GM21390 (cell line): ENCODE results near the gene SLC1A2.
A peak's percentile ranks its signal among the peaks of the same experiment; 100 is the strongest.

Experiments used
- ATAC-seq: cut with Tn5 transposase; IDR thresholded peaks from one replicate; pipeline ENCODE4 v1.9.1; 2021; ENCODE audit not compliant: unreplicated experiment

Gene SLC1A2

GRCh38 chr11:35277827-35278226 is 141.5 kb downstream of the SLC1A2 start:
- no peak for ATAC-seq

GRCh38 chr11:35276396-35277145 is 142.8 kb downstream of the SLC1A2 start:
- ATAC-seq: no peak

GRCh38 chr11:35275786-35276170 is 143.6 kb downstream of the SLC1A2 start:
- no peak for ATAC-seq

- no peak for ATAC-seq
Measured at GRCh38 chr11:35274909-35275785, 144.2 kb downstream of the SLC1A2 start.

GRCh38 chr11:35272391-35272902 is 146.9 kb downstream of the SLC1A2 start:
- ATAC-seq: peak; percentile 79

GRCh38 chr11:35271031-35271430 is 148.3 kb downstream of the SLC1A2 start:
- ATAC-seq: no peak

- ATAC-seq: no peak
Measured at GRCh38 chr11:35270342-35270741, 149.0 kb downstream of the SLC1A2 start.

GRCh38 chr11:35267504-35267903 is 151.9 kb downstream of the SLC1A2 start:
- no peak for ATAC-seq

- no peak for ATAC-seq
Measured at GRCh38 chr11:35265755-35266454, 153.5 kb downstream of the SLC1A2 start.

- no peak for ATAC-seq
Measured at GRCh38 chr11:35262735-35263134, 156.6 kb downstream of the SLC1A2 start.

GRCh38 chr11:35262056-35262455 is 157.3 kb downstream of the SLC1A2 start:
- ATAC-seq: no peak

GRCh38 chr11:35261197-35261596 is 158.2 kb downstream of the SLC1A2 start:
- ATAC-seq: no peak

GRCh38 chr11:35260342-35260985 is 158.9 kb downstream of the SLC1A2 start:
- ATAC-seq: no peak

GRCh38 chr11:35259529-35259928 is 159.8 kb downstream of the SLC1A2 start:
- no peak for ATAC-seq

GRCh38 chr11:35257281-35257680 is 162.1 kb downstream of the SLC1A2 start:
- peak; percentile 100 for ATAC-seq

GRCh38 chr11:35256296-35256695 is 163.1 kb downstream of the SLC1A2 start:
- no peak for ATAC-seq

- ATAC-seq: no peak
Measured at GRCh38 chr11:35255514-35255913, 163.8 kb downstream of the SLC1A2 start.

GRCh38 chr11:35253237-35253636 is 166.1 kb downstream of the SLC1A2 start:
- ATAC-seq: no peak

GRCh38 chr11:35250621-35251020 is 168.7 kb downstream of the SLC1A2 start:
- no peak for ATAC-seq

- no peak for ATAC-seq
Measured at GRCh38 chr11:35250192-35250591, 169.2 kb downstream of the SLC1A2 start.
